ENCODE results near the gene MRPL42. TPM values are rescaled to one million over a fixed set of nuclear protein-coding genes. Genes with fewer than 3 reads are reported as not detected.

Gene MRPL42
- total and polyA plus RNA-seq, 2 experiments from 2014 or later, result 195 to 269 TPM

DNA sequence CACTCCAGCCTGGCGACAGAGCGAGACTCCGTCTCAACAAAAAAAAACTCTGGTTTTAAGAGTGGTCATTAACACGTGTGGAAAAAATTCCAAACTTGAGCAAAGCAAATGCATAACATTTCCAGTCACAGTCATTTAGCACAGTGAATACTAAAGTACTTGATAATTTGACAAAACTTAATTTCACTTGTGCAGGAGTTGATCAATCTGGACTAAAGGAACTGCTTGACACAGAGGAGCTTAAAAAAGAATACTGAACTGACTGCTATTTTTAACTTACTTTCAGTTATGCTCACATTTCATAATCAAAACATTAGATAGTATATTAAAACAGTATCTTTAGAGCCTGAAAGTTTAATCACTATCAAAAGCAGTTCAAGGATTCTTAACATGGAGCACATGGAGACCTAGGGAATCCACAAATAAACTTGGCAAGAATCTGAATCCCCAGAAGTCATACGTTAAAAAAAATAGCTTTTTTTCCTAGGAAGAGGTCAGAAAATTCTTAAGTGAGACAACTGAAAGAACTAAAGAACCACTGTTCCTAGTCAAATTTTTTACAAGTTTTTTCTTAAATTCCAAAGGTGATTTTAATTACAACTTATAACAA is 33.0 kb upstream of the MRPL42 start (continued):
- TF ChIP-seq, protein P1, sequence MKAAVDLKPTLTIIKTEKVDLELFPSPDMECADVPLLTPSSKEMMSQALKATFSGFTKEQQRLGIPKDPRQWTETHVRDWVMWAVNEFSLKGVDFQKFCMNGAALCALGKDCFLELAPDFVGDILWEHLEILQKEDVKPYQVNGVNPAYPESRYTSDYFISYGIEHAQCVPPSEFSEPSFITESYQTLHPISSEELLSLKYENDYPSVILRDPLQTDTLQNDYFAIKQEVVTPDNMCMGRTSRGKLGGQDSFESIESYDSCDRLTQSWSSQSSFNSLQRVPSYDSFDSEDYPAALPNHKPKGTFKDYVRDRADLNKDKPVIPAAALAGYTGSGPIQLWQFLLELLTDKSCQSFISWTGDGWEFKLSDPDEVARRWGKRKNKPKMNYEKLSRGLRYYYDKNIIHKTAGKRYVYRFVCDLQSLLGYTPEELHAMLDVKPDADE (IDR thresholded peaks at IDR 0.05), result no peak
- TF ChIP-seq ZNF331 (CRISPR knock-in tag; IDR thresholded peaks at IDR 0.05; ENCODE audit: low read depth) (no peak), EZH2phosphoT487 (IDR thresholded peaks at IDR 0.05; ENCODE audit: unreplicated experiment) (no peak), CREB1 (CRISPR knock-in tag; IDR thresholded peaks at IDR 0.05; ENCODE audit: low read depth) (no peak)
- TF ChIP-seq, protein P2, sequence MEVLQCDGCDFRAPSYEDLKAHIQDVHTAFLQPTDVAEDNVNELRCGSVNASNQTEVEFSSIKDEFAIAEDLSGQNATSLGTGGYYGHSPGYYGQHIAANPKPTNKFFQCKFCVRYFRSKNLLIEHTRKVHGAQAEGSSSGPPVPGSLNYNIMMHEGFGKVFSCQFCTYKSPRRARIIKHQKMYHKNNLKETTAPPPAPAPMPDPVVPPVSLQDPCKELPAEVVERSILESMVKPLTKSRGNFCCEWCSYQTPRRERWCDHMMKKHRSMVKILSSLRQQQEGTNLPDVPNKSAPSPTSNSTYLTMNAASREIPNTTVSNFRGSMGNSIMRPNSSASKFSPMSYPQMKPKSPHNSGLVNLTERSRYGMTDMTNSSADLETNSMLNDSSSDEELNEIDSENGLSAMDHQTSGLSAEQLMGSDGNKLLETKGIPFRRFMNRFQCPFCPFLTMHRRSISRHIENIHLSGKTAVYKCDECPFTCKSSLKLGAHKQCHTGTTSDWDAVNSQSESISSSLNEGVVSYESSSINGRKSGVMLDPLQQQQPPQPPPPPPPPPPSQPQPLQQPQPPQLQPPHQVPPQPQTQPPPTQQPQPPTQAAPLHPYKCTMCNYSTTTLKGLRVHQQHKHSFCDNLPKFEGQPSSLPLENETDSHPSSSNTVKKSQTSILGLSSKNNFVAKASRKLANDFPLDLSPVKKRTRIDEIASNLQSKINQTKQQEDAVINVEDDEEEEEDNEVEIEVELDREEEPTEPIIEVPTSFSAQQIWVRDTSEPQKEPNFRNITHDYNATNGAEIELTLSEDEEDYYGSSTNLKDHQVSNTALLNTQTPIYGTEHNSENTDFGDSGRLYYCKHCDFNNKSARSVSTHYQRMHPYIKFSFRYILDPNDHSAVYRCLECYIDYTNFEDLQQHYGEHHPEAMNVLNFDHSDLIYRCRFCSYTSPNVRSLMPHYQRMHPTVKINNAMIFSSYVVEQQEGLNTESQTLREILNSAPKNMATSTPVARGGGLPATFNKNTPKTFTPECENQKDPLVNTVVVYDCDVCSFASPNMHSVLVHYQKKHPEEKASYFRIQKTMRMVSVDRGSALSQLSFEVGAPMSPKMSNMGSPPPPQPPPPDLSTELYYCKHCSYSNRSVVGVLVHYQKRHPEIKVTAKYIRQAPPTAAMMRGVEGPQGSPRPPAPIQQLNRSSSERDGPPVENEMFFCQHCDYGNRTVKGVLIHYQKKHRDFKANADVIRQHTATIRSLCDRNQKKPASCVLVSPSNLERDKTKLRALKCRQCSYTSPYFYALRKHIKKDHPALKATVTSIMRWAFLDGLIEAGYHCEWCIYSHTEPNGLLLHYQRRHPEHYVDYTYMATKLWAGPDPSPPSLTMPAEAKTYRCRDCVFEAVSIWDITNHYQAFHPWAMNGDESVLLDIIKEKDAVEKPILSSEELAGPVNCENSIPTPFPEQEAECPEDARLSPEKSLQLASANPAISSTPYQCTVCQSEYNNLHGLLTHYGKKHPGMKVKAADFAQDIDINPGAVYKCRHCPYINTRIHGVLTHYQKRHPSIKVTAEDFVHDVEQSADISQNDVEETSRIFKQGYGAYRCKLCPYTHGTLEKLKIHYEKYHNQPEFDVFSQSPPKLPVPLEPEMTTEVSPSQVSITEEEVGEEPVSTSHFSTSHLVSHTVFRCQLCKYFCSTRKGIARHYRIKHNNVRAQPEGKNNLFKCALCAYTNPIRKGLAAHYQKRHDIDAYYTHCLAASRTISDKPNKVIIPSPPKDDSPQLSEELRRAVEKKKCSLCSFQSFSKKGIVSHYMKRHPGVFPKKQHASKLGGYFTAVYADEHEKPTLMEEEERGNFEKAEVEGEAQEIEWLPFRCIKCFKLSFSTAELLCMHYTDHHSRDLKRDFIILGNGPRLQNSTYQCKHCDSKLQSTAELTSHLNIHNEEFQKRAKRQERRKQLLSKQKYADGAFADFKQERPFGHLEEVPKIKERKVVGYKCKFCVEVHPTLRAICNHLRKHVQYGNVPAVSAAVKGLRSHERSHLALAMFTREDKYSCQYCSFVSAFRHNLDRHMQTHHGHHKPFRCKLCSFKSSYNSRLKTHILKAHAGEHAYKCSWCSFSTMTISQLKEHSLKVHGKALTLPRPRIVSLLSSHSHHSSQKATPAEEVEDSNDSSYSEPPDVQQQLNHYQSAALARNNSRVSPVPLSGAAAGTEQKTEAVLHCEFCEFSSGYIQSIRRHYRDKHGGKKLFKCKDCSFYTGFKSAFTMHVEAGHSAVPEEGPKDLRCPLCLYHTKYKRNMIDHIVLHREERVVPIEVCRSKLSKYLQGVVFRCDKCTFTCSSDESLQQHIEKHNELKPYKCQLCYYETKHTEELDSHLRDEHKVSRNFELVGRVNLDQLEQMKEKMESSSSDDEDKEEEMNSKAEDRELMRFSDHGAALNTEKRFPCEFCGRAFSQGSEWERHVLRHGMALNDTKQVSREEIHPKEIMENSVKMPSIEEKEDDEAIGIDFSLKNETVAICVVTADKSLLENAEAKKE (CRISPR knock-in tag; IDR thresholded peaks at IDR 0.05), result no peak

DNA sequence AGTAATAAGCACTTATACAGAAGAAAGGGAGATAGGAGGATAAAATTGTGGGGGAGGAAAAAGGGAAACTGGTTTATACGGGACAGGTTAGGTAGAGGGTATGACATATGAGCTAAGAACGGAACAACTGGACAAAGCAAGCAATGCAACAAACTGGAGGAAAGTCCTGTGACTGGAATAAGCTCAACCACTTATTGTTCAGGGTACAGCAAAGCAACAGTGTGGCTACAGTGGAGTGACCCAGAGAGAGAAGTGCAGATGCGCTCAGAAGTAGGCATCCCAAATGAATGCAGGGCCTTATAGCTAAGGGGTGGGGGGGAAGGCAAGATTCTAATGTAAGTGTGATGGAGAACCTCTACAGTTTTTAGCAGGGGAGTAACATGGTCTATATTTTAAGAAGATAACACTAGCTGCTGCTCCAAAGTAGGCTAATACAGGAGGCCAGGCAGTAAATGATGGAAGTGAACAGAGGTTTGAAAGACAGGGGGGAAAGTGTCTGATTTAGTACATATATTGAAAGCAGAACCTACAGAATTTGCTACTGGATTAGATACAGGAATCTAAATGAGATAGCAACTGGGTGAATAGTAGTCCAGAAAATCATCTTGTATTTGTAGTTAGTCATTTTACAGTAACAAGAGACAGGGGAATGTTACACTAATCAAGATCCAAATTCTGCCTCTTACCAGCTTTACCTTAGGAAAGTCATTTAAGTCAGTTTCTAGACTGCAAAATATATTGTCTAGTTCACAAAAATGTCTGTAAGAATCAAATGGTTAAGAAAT is 28.9 kb upstream of the MRPL42 start:
- peak overlapping the region; percentile 15 for H3K4me3 Mint-ChIP-seq
- H3K4me1 Mint-ChIP-seq, result peaks cover 49% of the 10 kb centered on the region
- H3K9me2 ChIP-seq (ENCODE audit: insufficient read depth), result no peaks in the 10 kb centered on the region
- no peak overlapping the region for H2AFZ ChIP-seq
- H3K79me2 ChIP-seq (replicated peaks; ENCODE audit: insufficient read depth), result peaks cover 85% of the 10 kb centered on the region
- H3K36me3 ChIP-seq (ENCODE audit: insufficient read depth), result no peaks in the 10 kb centered on the region
- H3K4me3 ChIP-seq, result no peak overlapping the region; the same call in 1 of the 2 replicates
- H4K20me1 ChIP-seq (replicated peaks; ENCODE audit: insufficient read depth), result peaks cover 73% of the 10 kb centered on the region
- ATAC-seq, result no peak
- no peaks in the 10 kb centered on the region for H3F3A ChIP-seq (replicated peaks; ENCODE audit: low read depth)
- H3K27me3 Mint-ChIP-seq (ENCODE audit: insufficient read depth, low read depth, poor library complexity), result peaks cover 4% of the 10 kb centered on the region
- H3K4me2 ChIP-seq, result peak overlapping the region; percentile 97
- DNase-seq (ENCODE audit: low spot score), result no peak
- H3K9me3 Mint-ChIP-seq, result peaks cover 3% of the 10 kb centered on the region; the same call in 2 of the 3 replicates
- TF ChIP-seq EZH2 (IDR thresholded peaks at IDR 0.05; ENCODE audit: low read depth, unreplicated experiment), result no peak
- TF ChIP-seq NANOG (IDR thresholded peaks at IDR 0.05; ENCODE audit: borderline replicate concordance), result no peak
- TF ChIP-seq, protein P1 (IDR thresholded peaks at IDR 0.05), result no peak
- no peak overlapping the region for H3K27ac ChIP-seq (ENCODE audit: low read depth)
- no peak overlapping the region for H3K27ac Mint-ChIP-seq
- H3K4me1 ChIP-seq (ENCODE audit: insufficient read depth), result peaks cover 44% of the 10 kb centered on the region
- no peaks in the 10 kb centered on the region for H3K27me3 ChIP-seq (ENCODE audit: insufficient read depth)
- H3K36me3 Mint-ChIP-seq (ENCODE audit: low read depth), result peaks cover 7% of the 10 kb centered on the region; the same call in 1 of the 3 replicates

All from GM23338 (cell line).